H1 (cell line): ENCODE results near the gene CAMSAP1. TPM values are rescaled to one million over a fixed set of nuclear protein-coding genes. Genes with fewer than 3 reads are reported as not detected.
"Not testable (repeated sequence)": the region's sequence is repeated elsewhere in the genome, so short reads cannot be mapped to it uniquely, and the experiment has no call there.

Experiments
- CTCF ChIA-PET: fragments of 300-600 bp; sonication (Branson Sonifier 250); formaldehyde crosslinking; loops from one replicate; lab custom pipeline; 2021; ENCODE audit not compliant: partially characterized antibody; lab: Charles Lee
- POLR2A ChIA-PET: fragments of 300-600 bp; sonication (Branson Sonifier 250); formaldehyde crosslinking; loops from one replicate; lab custom pipeline; 2021; ENCODE audit warnings: inconsistent platforms; ENCODE audit not compliant: partially characterized antibody; lab: Charles Lee
- DNase-seq, 2 experiments: peaks; one replicate each; pipeline versions ENCODE4 v3.0.0 to v3.0.0-alpha.2; 2010 to 2022; ENCODE audit warnings: low spot score in 2 of 2, low read depth in 1 of 2, mixed read lengths in 1 of 2
- FAIRE-seq: peaks from 2 replicates; lab custom pipeline; 2011; peaks lifted over from hg19 to GRCh38; lab: Jason Lieb, UNC
- H2AFZ ChIP-seq: 2 replicates; pipeline ENCODE4 v1.8.1; 2012; ENCODE audit warnings: low read length, inconsistent platforms
- H2AK5ac ChIP-seq: 2 replicates; pipeline ENCODE4 v1.6.1; 2013; ENCODE audit warnings: low read depth, low read length
- H2BK120ac ChIP-seq: replicated peaks from 2 replicates; pipeline ENCODE3; 2013; ENCODE audit warnings: low read depth, low read length, inconsistent platforms
- H2BK12ac ChIP-seq: 2 replicates; pipeline ENCODE4 v1.6.1; 2013; ENCODE audit warnings: low read depth, low read length
- H2BK15ac ChIP-seq: 2 replicates; pipeline ENCODE4 v1.6.1; 2013; ENCODE audit warnings: low read length
- H2BK20ac ChIP-seq: 2 replicates; pipeline ENCODE4 v1.6.1; 2013; ENCODE audit warnings: low read length
- H2BK5ac ChIP-seq: 2 replicates; pipeline ENCODE4 v1.6.1; 2013; ENCODE audit warnings: low read depth, low read length
- H3K14ac ChIP-seq: 2 replicates; pipeline ENCODE4 v1.6.1; 2013; ENCODE audit warnings: inconsistent platforms; ENCODE audit not compliant: insufficient read length
- H3K18ac ChIP-seq: 2 replicates; pipeline ENCODE4 v1.6.1; 2013; ENCODE audit warnings: low read length; ENCODE audit errors: extremely low read depth
- H3K23ac ChIP-seq: 2 replicates; pipeline ENCODE4 v1.6.1; 2013; ENCODE audit warnings: inconsistent platforms; ENCODE audit not compliant: insufficient read length
- H3K23me2 ChIP-seq: 2 replicates; pipeline ENCODE4 v1.6.1; 2013; ENCODE audit warnings: low read depth, low read length
- H3K27ac ChIP-seq: 2 replicates; pipeline ENCODE4 v1.6.1; 2011; ENCODE audit warnings: low read depth, low read length, inconsistent platforms
- H3K27me3 ChIP-seq, 4 experiments: replicated peaks in 1 of 4; 1 replicate in 1 of 4; 2 replicates in 3 of 4; pipeline versions ENCODE4 v1.6.1 to v1.8.1; 2011 to 2013; ENCODE audit warnings: low read length in 3 of 4, mild to moderate bottlenecking in 3 of 4, inconsistent platforms in 2 of 4, mixed read lengths in 2 of 4, moderate library complexity in 1 of 4; ENCODE audit not compliant: control insufficient read depth in 3 of 4, insufficient read depth in 3 of 4; ENCODE audit errors: extremely low read depth in 1 of 4
- H3K36me3 ChIP-seq, 4 experiments: 2 replicates each; pipeline versions ENCODE4 v1.6.1 to v1.8.1; 2011 to 2013; ENCODE audit warnings: mild to moderate bottlenecking in 4 of 4, low read length in 3 of 4, moderate library complexity in 2 of 4, control low read depth in 1 of 4, inconsistent platforms in 1 of 4; ENCODE audit not compliant: insufficient read depth in 4 of 4, control insufficient read depth in 2 of 4
- H3K4ac ChIP-seq: replicated peaks from 2 replicates; pipeline ENCODE3; 2013; ENCODE audit warnings: low read length, low read depth, mixed read lengths, inconsistent platforms; ENCODE audit not compliant: insufficient read length
- H3K4me1 ChIP-seq, 4 experiments: replicated peaks in 1 of 4; 1 replicate in 1 of 4; 2 replicates in 3 of 4; pipeline versions ENCODE4 v1.6.1 to v1.8.1; 2011 to 2013; ENCODE audit warnings: low read length in 3 of 4, inconsistent platforms in 2 of 4, mixed read lengths in 1 of 4; ENCODE audit not compliant: insufficient read depth in 4 of 4, control insufficient read depth in 3 of 4
- H3K4me2 ChIP-seq, 2 experiments: 2 replicates each; pipeline versions ENCODE4 v1.6.1 to v1.8.1; 2011 to 2013; ENCODE audit warnings: low read depth in 2 of 2, low read length in 2 of 2, control low read depth in 1 of 2, inconsistent platforms in 1 of 2, mild to moderate bottlenecking in 1 of 2; ENCODE audit not compliant: insufficient read depth in 1 of 2
- H3K4me3 ChIP-seq, 4 experiments: fragments of 200-600, 300-600 bp in 1 of 4; sonication (generic), shearing (Covaris generic), sonication (Bioruptor Twin) in 1 of 4; 2 replicates each; pipeline versions ENCODE4 v1.5.1 to v1.8.1; 2011 to 2016; ENCODE audit warnings: low read length in 4 of 4, low read depth in 3 of 4, control low read depth in 2 of 4, inconsistent platforms in 2 of 4, mild to moderate bottlenecking in 2 of 4, mixed read lengths in 1 of 4, moderate library complexity in 1 of 4; ENCODE audit not compliant: insufficient read depth in 2 of 4; ENCODE audit errors: extremely low read depth in 1 of 4
- H3K56ac ChIP-seq: replicated peaks from 2 replicates; pipeline ENCODE3; 2013; ENCODE audit warnings: low read depth, mild to moderate bottlenecking, mixed read lengths, low read length, inconsistent platforms; ENCODE audit not compliant: insufficient read length
- H3K79me1 ChIP-seq: 2 replicates; pipeline ENCODE4 v1.6.1; 2013; ENCODE audit warnings: low read depth, low read length, control low read depth
- H3K79me2 ChIP-seq, 2 experiments: 2 replicates each; pipeline versions ENCODE4 v1.6.1 to v1.8.1; 2012 to 2013; ENCODE audit warnings: low read length in 2 of 2, mild to moderate bottlenecking in 2 of 2, inconsistent platforms in 1 of 2; ENCODE audit not compliant: insufficient read depth in 2 of 2, control insufficient read depth in 1 of 2
- H3K9ac ChIP-seq, 4 experiments: replicated peaks in 1 of 4; 1 replicate in 1 of 4; 2 replicates in 3 of 4; pipeline versions ENCODE4 v1.6.1 to v1.8.1; 2011 to 2013; ENCODE audit warnings: low read depth in 3 of 4, low read length in 3 of 4, control low read depth in 2 of 4, mild to moderate bottlenecking in 2 of 4, moderate library complexity in 2 of 4, inconsistent platforms in 1 of 4; ENCODE audit errors: extremely low read depth in 1 of 4
- H3K9me3 ChIP-seq, 2 experiments: 2 replicates each; pipeline versions ENCODE4 v1.6.1 to v1.8.1; 2012 to 2013; ENCODE audit warnings: mild to moderate bottlenecking in 2 of 2, moderate library complexity in 2 of 2, control low read depth in 1 of 2, inconsistent platforms in 1 of 2, low read depth in 1 of 2, low read length in 1 of 2, mixed read lengths in 1 of 2; ENCODE audit not compliant: insufficient read depth in 2 of 2
- H4K20me1 ChIP-seq, 2 experiments: replicated peaks in 1 of 2; 2 replicates each; pipeline versions ENCODE3 to v1.8.1; 2011 to 2013; ENCODE audit warnings: inconsistent platforms in 2 of 2, low read length in 2 of 2, mild to moderate bottlenecking in 1 of 2; ENCODE audit not compliant: insufficient read depth in 2 of 2, control insufficient read depth in 1 of 2
- H4K5ac ChIP-seq: 2 replicates; pipeline ENCODE4 v1.6.1; 2013; ENCODE audit warnings: low read length, low read depth, mixed read lengths, inconsistent platforms; ENCODE audit not compliant: insufficient read length
- H4K8ac ChIP-seq: 2 replicates; pipeline ENCODE4 v1.8.0; 2013; ENCODE audit warnings: mild to moderate bottlenecking, moderate library complexity, low read length, inconsistent platforms; ENCODE audit not compliant: insufficient read depth; ENCODE audit errors: extremely low read depth
- H4K91ac ChIP-seq: replicated peaks from 2 replicates; pipeline ENCODE3; 2013; ENCODE audit warnings: low read length, mixed read lengths, inconsistent platforms; ENCODE audit not compliant: insufficient read length
- WGBS, 2 experiments: shearing (Covaris generic) in 1 of 2; methylation state at CpG; one replicate each; pipeline versions ENCODE4 v1.1.6 to v1.1.7; 2013 to 2015; ENCODE audit warnings: low lambda C conversion rate in 2 of 2, mixed read lengths in 2 of 2, inconsistent platforms in 1 of 2, low coverage in 1 of 2, missing lambda C conversion rate in 1 of 2; ENCODE audit not compliant: insufficient replicate concordance in 2 of 2, insufficient coverage in 1 of 2, insufficient read length in 1 of 2; ENCODE audit errors: extremely low coverage in 1 of 2, missing lambda C conversion rate in 1 of 2; 5-methylcytosine and 5-hydroxymethylcytosine counted together
- polyA plus RNA-seq, 7 experiments: library from polyadenylated mRNA; depleted of rRNA in 3 of 7; stranded (reverse) in 5 of 7; unstranded in 2 of 7; fragments of >200 nt in 5 of 7; fragments of 200-250 nt in 2 of 7; gene quantifications; 1 replicate in 5 of 7; 2 replicates in 1 of 7; 4 replicates in 1 of 7; pipeline versions ENCODE4 v1.2.1 to v1.2.3, GENCODE V29; 2011 to 2013; ENCODE audit warnings: missing spikeins in 2 of 7, mixed read lengths in 2 of 7
- total RNA-seq: library from RNA; stranded (reverse); fragmentation: NEBNext Ultra II Directional; extraction: Animal tissue kit (Norgen Biotek cat#: 25700); gene quantifications from 2 replicates; pipeline ENCODE4 v1.2.1, GENCODE V29; 2021

Gene CAMSAP1
- total and polyA plus RNA-seq, 2 of the 8 experiments (the other 6 are each of a cell fraction or from before 2014, with no cell fraction given): 13.4 to 44.0 TPM

GRCh38 chr9:135943604-135944003 is 36.3 kb upstream of the CAMSAP1 start:
- H4K8ac ChIP-seq, H3K18ac ChIP-seq, H3K79me1 ChIP-seq, H3K79me2 ChIP-seq, DNase-seq, H3K14ac ChIP-seq, H3K23ac ChIP-seq, H2BK20ac ChIP-seq, H3K9me3 ChIP-seq, H2AFZ ChIP-seq, H3K4me2 ChIP-seq, H3K4ac ChIP-seq, H3K9ac ChIP-seq, H3K4me3 ChIP-seq, H2AK5ac ChIP-seq, H2BK120ac ChIP-seq, H4K5ac ChIP-seq, H4K91ac ChIP-seq, FAIRE-seq, H3K56ac ChIP-seq, H2BK5ac ChIP-seq, H2BK12ac ChIP-seq, H3K23me2 ChIP-seq, H3K27ac ChIP-seq, POLR2A ChIA-PET, H3K4me1 ChIP-seq, H2BK15ac ChIP-seq, H3K27me3 ChIP-seq: not testable (repeated sequence)
- Histone ChIP-seq H4K20me1 (peaks cover 3 to 12% of the 10 kb centered on the region in 2 experiments), H3K36me3 (peaks cover 9 to 38% (median 28%) of the 10 kb centered on the region in 4 experiments; a peak in 6 of 8 replicates)
- 93% methylated on average over 6 of the region's 6 CpGs; no CpG with 5 or more reads in 1 of the 2 experiments for WGBS, 2 experiments
- CTCF ChIA-PET: interaction anchor here (1.0 to 2.6 kb wide), 2 partner anchors 78 to 146 kb away, joined by 3 to 7 read pairs; no protein-coding TSS in a partner anchor
